Measurements from ENCODE around the gene ZC2HC1C.

Gene ZC2HC1C

GRCh38 chr14:75081660-75082229, 12.3 kb downstream of the ZC2HC1C start:
- no peak for TF ChIP-seq CTCF (IDR thresholded peaks at IDR 0.05)
- no peak for TF ChIP-seq ZFX (IDR thresholded peaks at IDR 0.05; ENCODE audit: borderline replicate concordance)
- H3K27ac ChIP-seq, result no peak overlapping the region

- no peak overlapping the region for H3K27ac ChIP-seq
- TF ChIP-seq ZFX (IDR thresholded peaks at IDR 0.05; ENCODE audit: borderline replicate concordance) (no peak), CTCF (IDR thresholded peaks at IDR 0.05) (no peak)
Observed at GRCh38 chr14:75083271-75083670, 13.8 kb downstream of the ZC2HC1C start.

GRCh38 chr14:75084513-75084912, 15.1 kb downstream of the ZC2HC1C start:
- H3K27ac ChIP-seq, result no peak overlapping the region
- TF ChIP-seq ZFX (IDR thresholded peaks at IDR 0.05; ENCODE audit: borderline replicate concordance) (no peak), CTCF (IDR thresholded peaks at IDR 0.05) (peak; percentile 58)

GRCh38 chr14:75088153-75088552, 18.7 kb downstream of the ZC2HC1C start:
- no peak overlapping the region for H3K27ac ChIP-seq
- TF ChIP-seq CTCF (IDR thresholded peaks at IDR 0.05) (no peak), ZFX (IDR thresholded peaks at IDR 0.05; ENCODE audit: borderline replicate concordance) (no peak)

GRCh38 chr14:75088566-75089373, 19.3 kb downstream of the ZC2HC1C start:
- TF ChIP-seq ZFX (IDR thresholded peaks at IDR 0.05; ENCODE audit: borderline replicate concordance) (no peak), CTCF (IDR thresholded peaks at IDR 0.05) (peak; percentile 83)
- no peak overlapping the region for H3K27ac ChIP-seq

GRCh38 chr14:75090353-75090752, 20.9 kb downstream of the ZC2HC1C start:
- no peak for TF ChIP-seq CTCF (IDR thresholded peaks at IDR 0.05)
- no peak for TF ChIP-seq ZFX (IDR thresholded peaks at IDR 0.05; ENCODE audit: borderline replicate concordance)
- no peak overlapping the region for H3K27ac ChIP-seq

- TF ChIP-seq ZFX (IDR thresholded peaks at IDR 0.05; ENCODE audit: borderline replicate concordance) (no peak), CTCF (IDR thresholded peaks at IDR 0.05) (no peak)
- H3K27ac ChIP-seq, result no peak overlapping the region
Observed at GRCh38 chr14:75091251-75091650, 21.8 kb downstream of the ZC2HC1C start.
